ENCODE measurements around the gene CDIP1.
A peak's percentile ranks its signal among the peaks of the same experiment; 100 is the strongest.
"Not testable (repeated sequence)": the region's sequence is repeated elsewhere in the genome, so short reads cannot be mapped to it uniquely, and the experiment has no call there.

CDIP1 gene

GRCh38 chr16:4538350-4539235, at the start of gene CDIP1:
Gene CDIP1, minus strand, starts transcription at chr16:4538773. Its CDS starts 24,643 bp downstream, at chr16:4514130.
- H3K9ac ChIP-seq (ENCODE audit: low read length), result peak within 1 kb of the TSS; percentile 86
- H3K9me3 ChIP-seq (ENCODE audit: control insufficient read depth, low read length), result peaks cover 11% of the 10 kb centered on the region
- peak; percentile 98 for DNase-seq (ENCODE audit: low read depth)
- H3K4me3 ChIP-seq (ENCODE audit: low read length), result peak within 1 kb of the TSS; percentile 85
- no peaks in the 10 kb centered on the region for H3K27me3 ChIP-seq (replicated peaks; ENCODE audit: control insufficient read depth, insufficient read depth, low read length)
- peaks cover 10% of the 10 kb centered on the region for H3K4me1 ChIP-seq (ENCODE audit: control insufficient read depth, insufficient read depth, low read length)
- H3K36me3 ChIP-seq (ENCODE audit: control insufficient read depth, insufficient read depth, low read length, severe bottlenecking), result no peaks in the 10 kb centered on the region

GRCh38 chr16:4586291-4586690, 47.7 kb upstream of the CDIP1 start:
- Histone ChIP-seq H3K9me3 (ENCODE audit: control insufficient read depth, low read length) (peaks cover 14% of the 10 kb centered on the region), H3K36me3 (ENCODE audit: control insufficient read depth, insufficient read depth, low read length, severe bottlenecking) (no peaks in the 10 kb centered on the region), H3K4me3 (ENCODE audit: low read length) (no peak overlapping the region), H3K27me3 (replicated peaks; ENCODE audit: control insufficient read depth, insufficient read depth, low read length) (peaks cover 27% of the 10 kb centered on the region), H3K4me1 (ENCODE audit: control insufficient read depth, insufficient read depth, low read length) (no peaks in the 10 kb centered on the region), H3K9ac (ENCODE audit: low read length) (no peak overlapping the region)
- no peak for DNase-seq (ENCODE audit: low read depth)

- Histone ChIP-seq H3K4me1 (ENCODE audit: control insufficient read depth, insufficient read depth, low read length) (no peaks in the 10 kb centered on the region), H3K9me3 (ENCODE audit: control insufficient read depth, low read length) (peaks cover 13% of the 10 kb centered on the region), H3K4me3 (ENCODE audit: low read length) (no peak overlapping the region), H3K27me3 (replicated peaks; ENCODE audit: control insufficient read depth, insufficient read depth, low read length) (peaks cover 27% of the 10 kb centered on the region), H3K9ac (ENCODE audit: low read length) (no peak overlapping the region), H3K36me3 (ENCODE audit: control insufficient read depth, insufficient read depth, low read length, severe bottlenecking) (no peaks in the 10 kb centered on the region)
- DNase-seq (ENCODE audit: low read depth), result no peak
Measured at GRCh38 chr16:4583906-4584305, 45.3 kb upstream of the CDIP1 start.

- H3K27me3 ChIP-seq (replicated peaks; ENCODE audit: control insufficient read depth, insufficient read depth, low read length), result peaks cover 4% of the 10 kb centered on the region
- no peak overlapping the region for H3K9ac ChIP-seq (ENCODE audit: low read length)
- no peaks in the 10 kb centered on the region for H3K36me3 ChIP-seq (ENCODE audit: control insufficient read depth, insufficient read depth, low read length, severe bottlenecking)
- DNase-seq (ENCODE audit: low read depth), result peak; percentile 34
- H3K4me3 ChIP-seq (ENCODE audit: low read length), result no peak overlapping the region
- H3K4me1 ChIP-seq (ENCODE audit: control insufficient read depth, insufficient read depth, low read length), result no peaks in the 10 kb centered on the region
- H3K9me3 ChIP-seq (ENCODE audit: control insufficient read depth, low read length), result no peaks in the 10 kb centered on the region
Measured at GRCh38 chr16:4580250-4580649, 41.7 kb upstream of the CDIP1 start.

GRCh38 chr16:4578961-4579530, 40.5 kb upstream of the CDIP1 start:
- Histone ChIP-seq H3K9me3 (ENCODE audit: control insufficient read depth, low read length) (no peaks in the 10 kb centered on the region), H3K27me3 (replicated peaks; ENCODE audit: control insufficient read depth, insufficient read depth, low read length) (peaks cover 4% of the 10 kb centered on the region), H3K9ac (ENCODE audit: low read length) (no peak overlapping the region), H3K4me3 (ENCODE audit: low read length) (no peak overlapping the region), H3K36me3 (ENCODE audit: control insufficient read depth, insufficient read depth, low read length, severe bottlenecking) (no peaks in the 10 kb centered on the region), H3K4me1 (ENCODE audit: control insufficient read depth, insufficient read depth, low read length) (no peaks in the 10 kb centered on the region)
- DNase-seq (ENCODE audit: low read depth), result no peak

GRCh38 chr16:4576008-4576407, 37.4 kb upstream of the CDIP1 start:
- Histone ChIP-seq H3K27me3 (replicated peaks; ENCODE audit: control insufficient read depth, insufficient read depth, low read length) (no peaks in the 10 kb centered on the region), H3K4me1 (ENCODE audit: control insufficient read depth, insufficient read depth, low read length) (peaks cover 3% of the 10 kb centered on the region), H3K9ac (ENCODE audit: low read length) (no peak overlapping the region), H3K9me3 (ENCODE audit: control insufficient read depth, low read length) (no peaks in the 10 kb centered on the region), H3K36me3 (ENCODE audit: control insufficient read depth, insufficient read depth, low read length, severe bottlenecking) (no peaks in the 10 kb centered on the region), H3K4me3 (ENCODE audit: low read length) (no peak overlapping the region)
- no peak for DNase-seq (ENCODE audit: low read depth)

- Histone ChIP-seq H3K27me3 (replicated peaks; ENCODE audit: control insufficient read depth, insufficient read depth, low read length) (no peaks in the 10 kb centered on the region), H3K9me3 (ENCODE audit: control insufficient read depth, low read length) (no peaks in the 10 kb centered on the region), H3K4me1 (ENCODE audit: control insufficient read depth, insufficient read depth, low read length) (peaks cover 3% of the 10 kb centered on the region), H3K9ac (ENCODE audit: low read length) (no peak overlapping the region), H3K4me3 (ENCODE audit: low read length) (no peak overlapping the region), H3K36me3 (ENCODE audit: control insufficient read depth, insufficient read depth, low read length, severe bottlenecking) (no peaks in the 10 kb centered on the region)
- no peak for DNase-seq (ENCODE audit: low read depth)
Measured at GRCh38 chr16:4574919-4575705, 36.5 kb upstream of the CDIP1 start.

GRCh38 chr16:4573926-4574325, 35.4 kb upstream of the CDIP1 start:
- DNase-seq (ENCODE audit: low read depth); H3K9me3 ChIP-seq (ENCODE audit: control insufficient read depth, low read length): not testable (repeated sequence)

GRCh38 chr16:4572715-4573114, 34.1 kb upstream of the CDIP1 start:
- Histone ChIP-seq H3K9me3 (ENCODE audit: control insufficient read depth, low read length) (no peaks in the 10 kb centered on the region), H3K4me1 (ENCODE audit: control insufficient read depth, insufficient read depth, low read length) (peaks cover 3% of the 10 kb centered on the region), H3K9ac (ENCODE audit: low read length) (no peak overlapping the region), H3K4me3 (ENCODE audit: low read length) (no peak overlapping the region), H3K27me3 (replicated peaks; ENCODE audit: control insufficient read depth, insufficient read depth, low read length) (no peaks in the 10 kb centered on the region), H3K36me3 (ENCODE audit: control insufficient read depth, insufficient read depth, low read length, severe bottlenecking) (no peaks in the 10 kb centered on the region)
- DNase-seq (ENCODE audit: low read depth), result peak; percentile 7

More at GRCh38 chr16:4573926-4574325, 35.4 kb upstream of the CDIP1 start:
- not testable (repeated sequence) for H3K27me3 ChIP-seq (replicated peaks; ENCODE audit: control insufficient read depth, insufficient read depth, low read length); H3K4me1 ChIP-seq (ENCODE audit: control insufficient read depth, insufficient read depth, low read length); H3K9ac ChIP-seq (ENCODE audit: low read length); H3K4me3 ChIP-seq (ENCODE audit: low read length); H3K36me3 ChIP-seq (ENCODE audit: control insufficient read depth, insufficient read depth, low read length, severe bottlenecking)

- no peaks in the 10 kb centered on the region for H3K9me3 ChIP-seq (ENCODE audit: control insufficient read depth, low read length)
- H3K36me3 ChIP-seq (ENCODE audit: control insufficient read depth, insufficient read depth, low read length, severe bottlenecking), result no peaks in the 10 kb centered on the region
- H3K9ac ChIP-seq (ENCODE audit: low read length), result no peak overlapping the region
- peaks cover 5% of the 10 kb centered on the region for H3K27me3 ChIP-seq (replicated peaks; ENCODE audit: control insufficient read depth, insufficient read depth, low read length)
- no peak overlapping the region for H3K4me3 ChIP-seq (ENCODE audit: low read length)
- no peak for DNase-seq (ENCODE audit: low read depth)
- peaks cover 3% of the 10 kb centered on the region for H3K4me1 ChIP-seq (ENCODE audit: control insufficient read depth, insufficient read depth, low read length)
Measured at GRCh38 chr16:4570688-4571321, 32.2 kb upstream of the CDIP1 start.

- Histone ChIP-seq H3K36me3 (ENCODE audit: control insufficient read depth, insufficient read depth, low read length, severe bottlenecking) (no peaks in the 10 kb centered on the region), H3K4me3 (ENCODE audit: low read length) (no peak overlapping the region), H3K4me1 (ENCODE audit: control insufficient read depth, insufficient read depth, low read length) (peaks cover 3% of the 10 kb centered on the region), H3K9me3 (ENCODE audit: control insufficient read depth, low read length) (no peaks in the 10 kb centered on the region), H3K27me3 (replicated peaks; ENCODE audit: control insufficient read depth, insufficient read depth, low read length) (peaks cover 6% of the 10 kb centered on the region), H3K9ac (ENCODE audit: low read length) (no peak overlapping the region)
- no peak for DNase-seq (ENCODE audit: low read depth)
Measured at GRCh38 chr16:4570086-4570485, 31.5 kb upstream of the CDIP1 start.
